MCF 10A (cell line): ENCODE measurements around the gene PLEKHA5. TPM values are rescaled to one million over a fixed set of nuclear protein-coding genes. Genes with fewer than 3 reads are reported as not detected.
"Not testable (repeated sequence)": the region's sequence is repeated elsewhere in the genome, so short reads cannot be mapped to it uniquely, and the experiment has no call there.

Experiments used
- BruUV-seq: library from RNA; stranded (reverse); fragments of 400-500 nt; replicated peaks from 2 replicates; lab custom pipeline; 2021; lab: Mats Ljungman, UMichigan
- CTCF ChIA-PET: fragments of 300-600 bp; sonication (Branson Sonifier 250); formaldehyde crosslinking; extraction: SDS; loops from one replicate; lab custom pipeline; 2021; ENCODE audit warnings: antibody characterized with exemption, inconsistent platforms; lab: Yijun Ruan, JAX
- POLR2A ChIA-PET: fragments of 300-600, 350-650 bp; sonication (Branson Sonifier 250); formaldehyde crosslinking; extraction: SDS; loops from one replicate; lab custom pipeline; 2020; ENCODE audit warnings: antibody characterized with exemption, inconsistent platforms; lab: Yijun Ruan, JAX
- DNase-seq: peaks from one replicate; pipeline ENCODE4 v3.0.0-alpha.2; 2018; ENCODE audit not compliant: unreplicated experiment
- H3K27ac Mint-ChIP-seq: one replicate; pipeline ENCODE4 v1.8.0; 2022; ENCODE audit warnings: mild to moderate bottlenecking, low read depth, mixed read lengths; ENCODE audit not compliant: unreplicated experiment
- H3K27me3 Mint-ChIP-seq: one replicate; pipeline ENCODE4 v1.8.0; 2022; ENCODE audit warnings: mixed read lengths; ENCODE audit not compliant: insufficient read depth, unreplicated experiment
- H3K36me3 Mint-ChIP-seq: one replicate; pipeline ENCODE4 v1.8.0; 2022; ENCODE audit warnings: mild to moderate bottlenecking, moderate library complexity, mixed read lengths; ENCODE audit not compliant: insufficient read depth, unreplicated experiment
- H3K4me1 Mint-ChIP-seq: one replicate; pipeline ENCODE4 v1.8.0; 2022; ENCODE audit warnings: mixed read lengths; ENCODE audit not compliant: insufficient read depth, unreplicated experiment
- H3K4me3 Mint-ChIP-seq: one replicate; pipeline ENCODE4 v1.8.0; 2022; ENCODE audit warnings: mild to moderate bottlenecking, moderate library complexity, mixed read lengths; ENCODE audit not compliant: unreplicated experiment
- H3K9me3 Mint-ChIP-seq: one replicate; pipeline ENCODE4 v1.8.0; 2022; ENCODE audit warnings: mixed read lengths; ENCODE audit not compliant: unreplicated experiment
- intact Hi-C: fragments of 100-400 bp; cut with micrococcal nuclease; formaldehyde crosslinking; loops from 2 replicates; pipeline ENCODE4 v1.14.1; 2022
- total RNA-seq: library from RNA; stranded (reverse); gene quantifications from 2 replicates; pipeline ENCODE4 v1.2.3, GENCODE V29; 2022
- TF ChIP-seq, protein P1 (sequence below): fragments of 200-600 bp; IDR thresholded peaks from one replicate; pipeline ENCODE4 v1.8.0; 2022; ENCODE audit warnings: antibody characterized with exemption, mild to moderate bottlenecking; ENCODE audit not compliant: unreplicated experiment

The PLEKHA5 gene
- total RNA-seq, 1 experiment from 2014 or later, result 25.2 TPM

DNA sequence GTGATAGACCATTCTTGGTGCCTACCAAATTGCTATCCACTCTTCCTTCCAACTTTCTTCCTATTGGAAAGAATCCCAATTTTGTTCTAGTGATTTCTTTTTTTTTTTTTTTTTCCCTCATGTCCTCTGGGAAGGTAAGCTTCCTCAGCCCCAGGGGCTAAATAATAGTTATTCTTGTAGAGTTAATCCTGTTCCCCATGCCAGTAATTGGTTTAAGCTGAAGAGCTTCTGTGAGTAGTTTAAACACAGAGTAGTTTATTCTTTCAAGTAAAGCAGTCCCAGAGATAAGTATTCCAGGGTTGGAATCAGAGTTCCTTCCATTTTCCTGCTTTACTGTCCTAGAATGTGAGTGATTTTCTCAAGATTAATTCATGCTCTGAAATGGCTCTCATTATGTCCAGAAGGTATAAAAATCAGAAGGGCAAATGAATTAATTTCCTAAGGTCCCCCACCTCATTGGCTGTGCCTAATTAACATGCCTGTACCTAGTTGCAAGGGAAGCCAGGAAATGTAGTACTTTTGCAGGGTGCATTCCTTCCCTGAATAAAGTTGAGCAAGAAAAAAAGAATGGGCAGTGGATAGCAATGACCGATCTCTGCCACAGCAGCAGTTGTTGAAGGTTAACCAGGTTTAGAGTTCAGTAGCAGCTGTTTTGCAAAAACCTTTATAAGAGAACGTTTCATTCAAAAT lies 97.8 kb downstream of the PLEKHA5 start:
- BruUV-seq, result no TSS peak
- H3K4me3 Mint-ChIP-seq, result no peak overlapping the region
- H3K9me3 Mint-ChIP-seq, result peaks cover 6% of the 10 kb centered on the region
- TF ChIP-seq, protein P1, sequence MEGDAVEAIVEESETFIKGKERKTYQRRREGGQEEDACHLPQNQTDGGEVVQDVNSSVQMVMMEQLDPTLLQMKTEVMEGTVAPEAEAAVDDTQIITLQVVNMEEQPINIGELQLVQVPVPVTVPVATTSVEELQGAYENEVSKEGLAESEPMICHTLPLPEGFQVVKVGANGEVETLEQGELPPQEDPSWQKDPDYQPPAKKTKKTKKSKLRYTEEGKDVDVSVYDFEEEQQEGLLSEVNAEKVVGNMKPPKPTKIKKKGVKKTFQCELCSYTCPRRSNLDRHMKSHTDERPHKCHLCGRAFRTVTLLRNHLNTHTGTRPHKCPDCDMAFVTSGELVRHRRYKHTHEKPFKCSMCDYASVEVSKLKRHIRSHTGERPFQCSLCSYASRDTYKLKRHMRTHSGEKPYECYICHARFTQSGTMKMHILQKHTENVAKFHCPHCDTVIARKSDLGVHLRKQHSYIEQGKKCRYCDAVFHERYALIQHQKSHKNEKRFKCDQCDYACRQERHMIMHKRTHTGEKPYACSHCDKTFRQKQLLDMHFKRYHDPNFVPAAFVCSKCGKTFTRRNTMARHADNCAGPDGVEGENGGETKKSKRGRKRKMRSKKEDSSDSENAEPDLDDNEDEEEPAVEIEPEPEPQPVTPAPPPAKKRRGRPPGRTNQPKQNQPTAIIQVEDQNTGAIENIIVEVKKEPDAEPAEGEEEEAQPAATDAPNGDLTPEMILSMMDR, result no peak
- intact Hi-C loops, result no loop called here
- H3K36me3 Mint-ChIP-seq, result peaks cover 9% of the 10 kb centered on the region
- CTCF ChIA-PET, result interaction anchor here (0.6 to 1.0 kb wide), 5 partner anchors 9 to 344 kb away, joined by 3 to 5 read pairs (median 4); no protein-coding TSS in a partner anchor
- POLR2A ChIA-PET, result interaction anchor here (0.7 kb wide), 1 partner anchor 138 kb away, joined by 3 read pairs; no protein-coding TSS in a partner anchor
- H3K4me1 Mint-ChIP-seq, result peaks cover 19% of the 10 kb centered on the region
- no peak overlapping the region for H3K27ac Mint-ChIP-seq
- no peaks in the 10 kb centered on the region for H3K27me3 Mint-ChIP-seq
- DNase-seq, result no peak

DNA sequence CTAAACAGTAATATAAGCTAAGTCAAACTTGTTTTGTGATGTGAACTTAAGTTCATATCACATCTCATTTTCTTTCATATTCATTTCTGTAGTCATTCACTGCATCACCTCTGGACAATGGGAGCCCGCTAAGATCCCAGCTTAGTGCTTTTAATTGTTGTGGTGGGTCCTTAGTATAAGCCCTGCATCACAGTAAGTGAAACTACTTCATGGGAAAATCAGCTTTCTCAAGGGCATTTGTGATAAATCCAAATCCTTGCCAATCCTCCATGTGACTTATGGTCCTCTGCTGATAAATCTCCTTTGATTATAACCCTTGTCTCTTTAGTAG lies 98.3 kb downstream of the PLEKHA5 start:
- ChIA-PET CTCF (interaction anchor here (0.8 to 1.0 kb wide), 3 partner anchors 8 to 10 kb away, joined by 3 to 5 read pairs (median 4); no protein-coding TSS in a partner anchor), POLR2A (no interaction called here)
- Mint-ChIP-seq H3K4me1 (peaks cover 17% of the 10 kb centered on the region), H3K9me3 (peaks cover 6% of the 10 kb centered on the region), H3K27ac (no peak overlapping the region), H3K4me3 (no peak overlapping the region), H3K36me3 (peaks cover 9% of the 10 kb centered on the region), H3K27me3 (no peaks in the 10 kb centered on the region)
- BruUV-seq, result no TSS peak
- no peak for DNase-seq
- intact Hi-C loops, result no loop called here
- TF ChIP-seq, protein P1, result no peak

DNA sequence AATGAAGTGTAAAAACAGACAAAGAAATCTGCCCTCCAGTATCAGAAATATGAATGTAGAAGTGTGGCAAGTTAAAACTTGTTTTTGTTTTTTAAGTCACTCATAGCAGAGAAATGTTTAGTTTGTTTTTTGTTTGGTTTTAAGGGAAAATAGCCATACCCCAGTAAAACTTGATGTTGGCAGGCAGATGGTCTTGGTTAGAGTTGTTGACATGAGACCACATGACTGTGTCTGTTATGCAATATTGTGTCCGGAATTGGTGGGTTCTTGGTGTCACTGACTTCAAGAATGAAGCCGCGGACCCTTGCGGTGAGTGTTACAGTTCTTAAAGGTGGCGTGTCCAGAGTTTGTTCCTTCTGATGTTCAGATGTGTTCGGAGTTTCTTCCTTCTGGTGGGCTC lies 99.5 kb downstream of the PLEKHA5 start:
- Mint-ChIP-seq H3K4me1 (peaks cover 15% of the 10 kb centered on the region), H3K27ac (peak overlapping the region; percentile 53)
- intact Hi-C loops, DNase-seq, H3K36me3 Mint-ChIP-seq, H3K27me3 Mint-ChIP-seq, H3K4me3 Mint-ChIP-seq, BruUV-seq, POLR2A ChIA-PET, H3K9me3 Mint-ChIP-seq: not testable (repeated sequence)
- CTCF ChIA-PET, result interaction anchor here (0.6 kb wide), 1 partner anchor 355 kb away, joined by 3 read pairs; no protein-coding TSS in a partner anchor

DNA sequence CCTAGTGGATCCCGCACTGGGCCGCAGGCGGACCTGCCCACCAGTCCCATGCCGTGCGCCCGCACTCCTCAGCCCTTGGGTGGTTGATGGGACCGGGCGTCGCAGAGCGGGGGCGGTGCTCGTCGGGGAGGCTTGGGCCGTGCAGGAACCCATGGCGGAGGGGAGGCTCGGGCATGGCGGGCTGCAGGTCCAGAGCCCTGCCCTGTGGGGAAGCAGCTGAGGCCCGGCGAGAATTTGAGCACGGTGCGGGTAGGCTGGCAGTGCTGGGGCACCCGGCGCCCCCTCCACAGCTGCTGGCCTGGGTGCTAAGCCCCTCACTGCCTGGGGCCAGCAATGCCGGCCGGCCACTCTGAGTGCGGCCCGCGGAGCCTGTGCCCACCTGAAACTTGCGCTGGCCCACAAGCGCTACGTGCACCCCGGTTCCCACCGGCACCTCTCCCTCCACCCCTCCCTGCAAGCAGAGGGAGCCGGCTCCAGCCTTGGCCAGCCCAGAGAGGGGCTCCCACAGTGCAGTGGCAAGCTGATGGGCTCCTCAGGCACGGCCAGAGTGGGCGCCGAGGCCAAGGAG lies 100.8 kb downstream of the PLEKHA5 start:
- intact Hi-C loops, result no loop called here
- Mint-ChIP-seq H3K27ac (no peak overlapping the region), H3K36me3 (peaks cover 9% of the 10 kb centered on the region), H3K4me3 (no peak overlapping the region), H3K27me3 (no peaks in the 10 kb centered on the region), H3K9me3 (peaks cover 6% of the 10 kb centered on the region), H3K4me1 (peaks cover 26% of the 10 kb centered on the region)
- POLR2A ChIA-PET, result interaction anchor here (0.7 kb wide), 1 partner anchor 966 kb away, joined by 4 read pairs; no protein-coding TSS in a partner anchor
- DNase-seq, result no peak
- TF ChIP-seq, protein P1, result no peak
- CTCF ChIA-PET, result interaction anchor here (0.6 kb wide), 1 partner anchor 318 kb away, joined by 3 read pairs; no protein-coding TSS in a partner anchor
- BruUV-seq, result no TSS peak
